Transverse colon (tissue), 4 donors: ENCODE data around the gene SORCS3.

ENCODE experiments used
- CTCF ChIP-seq, 5 experiments: fragments of 200-600 bp in 3 of 5; fragments of 450-650 bp in 2 of 5; sonication (generic) in 3 of 5; IDR thresholded peaks; 1 replicate in 2 of 5; 2 replicates in 3 of 5; pipeline ENCODE4 v1.5.1; 2016 to 2017; ENCODE audit warnings: antibody characterized with exemption in 5 of 5, inconsistent platforms in 3 of 5, mild to moderate bottlenecking in 2 of 5, moderate library complexity in 1 of 5
- POLR2A ChIP-seq: fragments of 450-650 bp; IDR thresholded peaks from one replicate; pipeline ENCODE4 v1.6.1; 2016; ENCODE audit warnings: antibody characterized with exemption, mild to moderate bottlenecking, moderate library complexity
- POLR2AphosphoS5 ChIP-seq, 3 donors: sonication (generic); formaldehyde crosslinking; IDR thresholded peaks; one replicate each; pipeline ENCODE4 v1.6.1; 2016; ENCODE audit warnings: antibody characterized with exemption in 3 of 3

- no peak for TF ChIP-seq CTCF (IDR thresholded peaks at IDR 0.05)
- no peak for TF ChIP-seq POLR2AphosphoS5 (IDR thresholded peaks at IDR 0.05)
- TF ChIP-seq POLR2A: no peak
Measured at GRCh38 chr10:105188737-105189462, 547.8 kb downstream of the SORCS3 start.
